ENCODE results near the gene OR2T1.

OR2T1 gene, protein sequence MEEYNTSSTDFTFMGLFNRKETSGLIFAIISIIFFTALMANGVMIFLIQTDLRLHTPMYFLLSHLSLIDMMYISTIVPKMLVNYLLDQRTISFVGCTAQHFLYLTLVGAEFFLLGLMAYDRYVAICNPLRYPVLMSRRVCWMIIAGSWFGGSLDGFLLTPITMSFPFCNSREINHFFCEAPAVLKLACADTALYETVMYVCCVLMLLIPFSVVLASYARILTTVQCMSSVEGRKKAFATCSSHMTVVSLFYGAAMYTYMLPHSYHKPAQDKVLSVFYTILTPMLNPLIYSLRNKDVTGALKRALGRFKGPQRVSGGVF

GRCh38 chr1:248402748-248403147 lies at the start of gene OR2T1:
TSS of gene OR2T1 (plus strand) at chr1:248403048. CDS start at chr1:248406148, 3,100 bp downstream.
- Mint-ChIP-seq H3K9me3 (ENCODE audit: low read depth) (no peaks in the 10 kb centered on the region), H3K27me3 (no peaks in the 10 kb centered on the region), H3K4me3 (no peak within 1 kb of the TSS), H3K36me3 (no peaks in the 10 kb centered on the region), H3K27ac (no peak within 1 kb of the TSS), H3K4me1 (ENCODE audit: low read depth) (peaks cover 8% of the 10 kb centered on the region)

DNA sequence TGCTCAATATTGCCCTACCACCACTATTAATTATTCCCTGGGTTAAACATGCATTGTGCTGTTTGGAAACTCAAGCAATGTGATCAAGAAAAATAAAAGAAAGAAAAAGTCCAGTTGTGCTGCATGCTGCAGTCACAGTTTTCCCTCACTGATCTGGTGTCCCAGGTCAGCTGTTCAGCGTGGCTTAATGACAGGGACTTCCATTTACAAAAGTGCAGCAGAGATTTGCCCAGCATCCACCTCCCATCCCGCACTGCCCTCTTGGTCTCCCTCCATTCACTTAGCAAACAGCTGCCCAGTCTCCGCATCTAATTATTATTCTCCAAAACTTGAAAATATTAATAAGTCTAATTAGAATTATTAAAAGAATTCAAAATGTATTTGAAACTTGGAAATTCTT lies 43.4 kb upstream of the OR2T1 start:
- H3K9me3 Mint-ChIP-seq (ENCODE audit: low read depth) = no peaks in the 10 kb centered on the region
- no peak overlapping the region for H3K27ac Mint-ChIP-seq
- H3K4me3 Mint-ChIP-seq = no peak overlapping the region
- peaks cover 6% of the 10 kb centered on the region for H3K27me3 Mint-ChIP-seq
- no peaks in the 10 kb centered on the region for H3K36me3 Mint-ChIP-seq
- no peaks in the 10 kb centered on the region for H3K4me1 Mint-ChIP-seq (ENCODE audit: low read depth)

GRCh38 chr1:248361121-248361715 lies 41.6 kb upstream of the OR2T1 start, which contains the start of gene OR2T4:
TSS of gene OR2T4 (plus strand) at chr1:248361665. CDS start at chr1:248361665, 0 bp downstream.
- H3K36me3 Mint-ChIP-seq = no peaks in the 10 kb centered on the region
- H3K4me1 Mint-ChIP-seq (ENCODE audit: low read depth) = no peaks in the 10 kb centered on the region
- peaks cover 6% of the 10 kb centered on the region for H3K27me3 Mint-ChIP-seq
- no peaks in the 10 kb centered on the region for H3K9me3 Mint-ChIP-seq (ENCODE audit: low read depth)
- no peak within 1 kb of the TSS for H3K4me3 Mint-ChIP-seq
- H3K27ac Mint-ChIP-seq = no peak within 1 kb of the TSS

- Mint-ChIP-seq H3K9me3 (ENCODE audit: low read depth) (no peaks in the 10 kb centered on the region), H3K27ac (no peak overlapping the region), H3K27me3 (peaks cover 8% of the 10 kb centered on the region), H3K36me3 (no peaks in the 10 kb centered on the region), H3K4me1 (ENCODE audit: low read depth) (no peaks in the 10 kb centered on the region), H3K4me3 (no peak overlapping the region)
Observed at GRCh38 chr1:248366609-248367008, 36.2 kb upstream of the OR2T1 start.

GRCh38 chr1:248372394-248372793 lies 30.5 kb upstream of the OR2T1 start:
- Mint-ChIP-seq H3K27ac (peak overlapping the region; percentile 11), H3K4me3 (no peak overlapping the region), H3K9me3 (ENCODE audit: low read depth) (no peaks in the 10 kb centered on the region), H3K4me1 (ENCODE audit: low read depth) (peaks cover 12% of the 10 kb centered on the region), H3K27me3 (peaks cover 1% of the 10 kb centered on the region), H3K36me3 (peaks cover 2% of the 10 kb centered on the region)

GRCh38 chr1:248373761-248374160 lies 29.1 kb upstream of the OR2T1 start:
- peaks cover 12% of the 10 kb centered on the region for H3K4me1 Mint-ChIP-seq (ENCODE audit: low read depth)

GRCh38 chr1:248375446-248375845 lies 27.4 kb upstream of the OR2T1 start, which contains the start of gene OR2T6:
TSS of gene OR2T6 (plus strand) at chr1:248375746. CDS start at chr1:248387609, 11,863 bp downstream.
- peaks cover 12% of the 10 kb centered on the region for H3K4me1 Mint-ChIP-seq (ENCODE audit: low read depth)
- peaks cover 3% of the 10 kb centered on the region for H3K27me3 Mint-ChIP-seq
- H3K4me3 Mint-ChIP-seq = no peak within 1 kb of the TSS
- no peak within 1 kb of the TSS for H3K27ac Mint-ChIP-seq
- peaks cover 2% of the 10 kb centered on the region for H3K36me3 Mint-ChIP-seq
- no peaks in the 10 kb centered on the region for H3K9me3 Mint-ChIP-seq (ENCODE audit: low read depth)

More at GRCh38 chr1:248373761-248374160, 29.1 kb upstream of the OR2T1 start:
- Mint-ChIP-seq H3K27me3 (peaks cover 1% of the 10 kb centered on the region), H3K27ac (no peak overlapping the region), H3K4me3 (no peak overlapping the region), H3K36me3 (peaks cover 2% of the 10 kb centered on the region), H3K9me3 (ENCODE audit: low read depth) (no peaks in the 10 kb centered on the region)

DNA sequence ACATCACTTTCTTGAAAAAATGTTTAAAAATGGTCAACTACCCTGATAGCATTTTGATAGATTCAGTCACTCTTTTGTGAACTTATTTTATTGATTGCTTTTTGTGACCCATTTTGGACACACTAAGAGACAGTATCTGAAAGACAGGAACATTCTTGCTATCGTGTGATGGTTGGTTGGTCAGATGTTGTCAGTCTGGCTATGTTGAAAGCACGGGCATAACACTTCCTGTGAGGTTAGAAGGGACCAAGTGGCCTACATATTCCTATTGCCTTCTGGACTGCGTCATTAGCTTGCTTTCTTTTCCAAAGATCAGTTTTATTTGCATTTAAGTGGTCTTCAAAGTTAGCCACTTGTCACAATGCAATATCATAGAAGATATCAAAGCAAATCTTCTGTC lies 25.9 kb upstream of the OR2T1 start:
- Mint-ChIP-seq H3K27ac (no peak overlapping the region), H3K4me1 (ENCODE audit: low read depth) (peaks cover 10% of the 10 kb centered on the region), H3K27me3 (peaks cover 3% of the 10 kb centered on the region), H3K36me3 (peaks cover 1% of the 10 kb centered on the region), H3K4me3 (no peak overlapping the region), H3K9me3 (ENCODE audit: low read depth) (no peaks in the 10 kb centered on the region)

DNA sequence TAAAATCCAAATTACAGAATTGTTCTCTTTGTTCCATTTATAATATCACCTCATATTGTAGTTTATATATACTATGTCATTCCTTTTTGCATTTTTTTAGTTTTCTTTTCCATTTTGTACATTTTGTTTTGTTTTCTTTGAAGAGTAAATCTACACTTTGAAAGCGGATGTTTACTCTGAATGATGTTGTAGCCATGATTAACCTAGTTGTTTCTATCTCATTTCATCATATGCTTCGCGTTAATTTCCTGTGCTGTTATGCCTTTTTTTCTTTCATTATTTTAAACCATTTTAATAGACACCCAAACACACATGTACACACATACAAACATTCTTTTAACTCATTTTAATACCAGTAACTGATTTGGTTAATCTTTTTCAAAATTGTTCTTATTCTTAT lies 22.0 kb upstream of the OR2T1 start:
- no peaks in the 10 kb centered on the region for H3K36me3 Mint-ChIP-seq
- H3K9me3 Mint-ChIP-seq (ENCODE audit: low read depth) = no peaks in the 10 kb centered on the region
- no peak overlapping the region for H3K4me3 Mint-ChIP-seq
- H3K4me1 Mint-ChIP-seq (ENCODE audit: low read depth) = no peaks in the 10 kb centered on the region
- H3K27me3 Mint-ChIP-seq = peaks cover 3% of the 10 kb centered on the region
- H3K27ac Mint-ChIP-seq = no peak overlapping the region

GRCh38 chr1:248388426-248388825 lies 14.4 kb upstream of the OR2T1 start:
- peaks cover 7% of the 10 kb centered on the region for H3K27me3 Mint-ChIP-seq
- H3K4me1 Mint-ChIP-seq (ENCODE audit: low read depth) = no peaks in the 10 kb centered on the region
- H3K27ac Mint-ChIP-seq = no peak overlapping the region
- no peaks in the 10 kb centered on the region for H3K36me3 Mint-ChIP-seq
- H3K9me3 Mint-ChIP-seq (ENCODE audit: low read depth) = no peaks in the 10 kb centered on the region
- no peak overlapping the region for H3K4me3 Mint-ChIP-seq

DNA sequence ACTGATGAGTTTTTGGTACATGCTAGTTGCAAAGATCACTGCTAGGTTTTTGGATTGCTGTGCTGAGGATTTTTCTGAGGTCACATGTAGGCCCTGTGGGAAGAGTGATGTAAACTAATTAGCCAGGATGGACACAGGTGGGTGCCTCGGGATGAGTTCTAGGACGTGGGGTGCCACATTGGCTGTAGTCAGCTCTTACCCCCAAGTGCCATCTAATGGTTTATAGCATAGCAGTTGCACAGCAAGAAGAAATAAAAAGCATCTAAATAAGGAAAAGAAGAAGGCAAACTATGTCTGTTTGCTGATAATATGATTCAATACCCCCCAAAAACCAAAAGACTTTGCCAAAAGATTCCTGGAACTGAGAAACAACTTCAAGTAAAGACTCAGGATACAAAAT lies 9.8 kb upstream of the OR2T1 start:
- Mint-ChIP-seq H3K9me3 (ENCODE audit: low read depth) (peaks cover 4% of the 10 kb centered on the region), H3K4me1 (ENCODE audit: low read depth) (no peaks in the 10 kb centered on the region), H3K27ac (no peak overlapping the region), H3K27me3 (peaks cover 15% of the 10 kb centered on the region), H3K36me3 (no peaks in the 10 kb centered on the region), H3K4me3 (no peak overlapping the region)

- H3K27me3 Mint-ChIP-seq = no peaks in the 10 kb centered on the region
- no peaks in the 10 kb centered on the region for H3K36me3 Mint-ChIP-seq
- no peak overlapping the region for H3K27ac Mint-ChIP-seq
- H3K9me3 Mint-ChIP-seq (ENCODE audit: low read depth) = peaks cover under 1% of the 10 kb centered on the region
- H3K4me1 Mint-ChIP-seq (ENCODE audit: low read depth) = peaks cover 8% of the 10 kb centered on the region
- no peak overlapping the region for H3K4me3 Mint-ChIP-seq
Observed at GRCh38 chr1:248404024-248404423, 1.2 kb downstream of the OR2T1 start.

- Mint-ChIP-seq H3K27ac (no peak overlapping the region), H3K4me3 (no peak overlapping the region), H3K27me3 (no peaks in the 10 kb centered on the region), H3K9me3 (ENCODE audit: low read depth) (peaks cover 14% of the 10 kb centered on the region), H3K36me3 (peaks cover 7% of the 10 kb centered on the region), H3K4me1 (ENCODE audit: low read depth) (peaks cover 8% of the 10 kb centered on the region)
Observed at GRCh38 chr1:248406721-248407692, 4.2 kb downstream of the OR2T1 start.

- H3K27me3 Mint-ChIP-seq = no peaks in the 10 kb centered on the region
- peaks cover 38% of the 10 kb centered on the region for H3K4me1 Mint-ChIP-seq (ENCODE audit: low read depth)
- no peak overlapping the region for H3K27ac Mint-ChIP-seq
- H3K9me3 Mint-ChIP-seq (ENCODE audit: low read depth) = no peaks in the 10 kb centered on the region
- H3K36me3 Mint-ChIP-seq = peaks cover 3% of the 10 kb centered on the region
- H3K4me3 Mint-ChIP-seq = no peak overlapping the region
Observed at GRCh38 chr1:248416226-248416625, 13.4 kb downstream of the OR2T1 start.

- Mint-ChIP-seq H3K4me3 (no peak overlapping the region), H3K27me3 (no peaks in the 10 kb centered on the region), H3K9me3 (ENCODE audit: low read depth) (peaks cover 4% of the 10 kb centered on the region), H3K36me3 (peaks cover 7% of the 10 kb centered on the region), H3K27ac (peak overlapping the region; percentile 51), H3K4me1 (ENCODE audit: low read depth) (peaks cover 38% of the 10 kb centered on the region)
Observed at GRCh38 chr1:248417854-248418253, 15.0 kb downstream of the OR2T1 start.
